Ramos (cell line): ENCODE measurements around the gene MVP.

Experiments
- in situ Hi-C: fragments of 300-500 bp; cut with MboI; formaldehyde crosslinking; loops from one replicate; pipeline ENCODE4 v1.14.3; 2022; ENCODE audit warnings: low sequenced_read_pairs; ENCODE audit not compliant: unreplicated experiment

Gene MVP

GRCh38 chr16:29891525-29892457 lies 71.5 kb downstream of the MVP start:
- in situ Hi-C loops: no loop called here

- in situ Hi-C loops: no loop called here
Measured at GRCh38 chr16:29892458-29892813, 72.2 kb downstream of the MVP start.

GRCh38 chr16:29893553-29893952 lies 73.3 kb downstream of the MVP start:
- in situ Hi-C loops: no loop called here

- in situ Hi-C loops: no loop called here
Measured at GRCh38 chr16:29894352-29894751, 74.1 kb downstream of the MVP start.

- in situ Hi-C loops: no loop called here
Measured at GRCh38 chr16:29896841-29897240, 76.6 kb downstream of the MVP start.

- in situ Hi-C loops: no loop called here
Measured at GRCh38 chr16:29897333-29897732, 77.1 kb downstream of the MVP start.
